HG02759 (cell line): Measurements from ENCODE around the gene ABHD3.
"Not testable (repeated sequence)": the region's sequence is repeated elsewhere in the genome, so short reads cannot be mapped to it uniquely, and the experiment has no call there.

Experiments used
- ATAC-seq: cut with Tn5 transposase; IDR thresholded peaks from one replicate; pipeline ENCODE4 v1.9.1; 2021; ENCODE audit warnings: mild to moderate bottlenecking, moderate library complexity; ENCODE audit not compliant: unreplicated experiment

The ABHD3 gene, protein sequence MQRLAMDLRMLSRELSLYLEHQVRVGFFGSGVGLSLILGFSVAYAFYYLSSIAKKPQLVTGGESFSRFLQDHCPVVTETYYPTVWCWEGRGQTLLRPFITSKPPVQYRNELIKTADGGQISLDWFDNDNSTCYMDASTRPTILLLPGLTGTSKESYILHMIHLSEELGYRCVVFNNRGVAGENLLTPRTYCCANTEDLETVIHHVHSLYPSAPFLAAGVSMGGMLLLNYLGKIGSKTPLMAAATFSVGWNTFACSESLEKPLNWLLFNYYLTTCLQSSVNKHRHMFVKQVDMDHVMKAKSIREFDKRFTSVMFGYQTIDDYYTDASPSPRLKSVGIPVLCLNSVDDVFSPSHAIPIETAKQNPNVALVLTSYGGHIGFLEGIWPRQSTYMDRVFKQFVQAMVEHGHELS

DNA sequence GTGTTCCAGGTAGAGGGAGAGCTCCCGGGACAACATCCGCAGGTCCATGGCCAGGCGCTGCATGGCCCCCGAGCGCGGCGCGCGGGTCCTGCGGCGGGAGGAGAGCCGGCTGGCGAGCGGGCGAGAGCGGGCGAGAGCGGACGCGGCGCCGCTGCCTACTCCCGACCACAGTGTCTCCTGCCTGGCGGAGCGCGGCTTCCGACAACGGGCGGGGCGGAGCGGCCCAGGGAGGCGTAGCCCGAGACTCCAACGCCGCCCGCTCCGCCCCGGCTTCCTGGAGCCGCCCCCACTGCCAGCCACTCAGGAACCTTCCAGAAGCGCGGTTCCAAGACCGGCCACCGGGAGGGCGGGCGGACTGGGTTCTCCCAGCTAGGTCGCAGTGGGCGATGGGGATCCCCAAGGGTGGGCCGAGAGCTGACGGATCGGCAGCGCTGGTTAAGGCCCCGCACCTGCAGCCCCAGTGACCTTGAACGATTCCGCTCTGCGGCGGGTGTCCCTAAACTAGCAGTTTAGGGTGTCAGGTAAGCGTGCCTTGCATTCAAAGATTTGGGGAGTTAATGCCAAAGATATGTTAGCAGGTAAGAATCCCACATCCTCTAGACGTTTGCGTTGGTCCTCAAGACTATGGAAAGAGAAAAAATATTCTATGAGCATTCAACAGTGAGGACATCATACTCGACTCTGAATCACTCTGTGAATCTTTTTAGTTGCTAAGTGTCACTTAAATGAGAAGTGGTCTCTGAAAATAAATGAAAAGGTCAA is at the start of gene ABHD3:
ABHD3 (minus strand) TSS at position 172 of the 762 bp plus-strand sequence; CDS start at position 63, 109 bp downstream.
- peak; percentile 96 for ATAC-seq

GRCh38 chr18:21747764-21748693 is 43.5 kb upstream of the ABHD3 start:
- ATAC-seq, result no peak

DNA sequence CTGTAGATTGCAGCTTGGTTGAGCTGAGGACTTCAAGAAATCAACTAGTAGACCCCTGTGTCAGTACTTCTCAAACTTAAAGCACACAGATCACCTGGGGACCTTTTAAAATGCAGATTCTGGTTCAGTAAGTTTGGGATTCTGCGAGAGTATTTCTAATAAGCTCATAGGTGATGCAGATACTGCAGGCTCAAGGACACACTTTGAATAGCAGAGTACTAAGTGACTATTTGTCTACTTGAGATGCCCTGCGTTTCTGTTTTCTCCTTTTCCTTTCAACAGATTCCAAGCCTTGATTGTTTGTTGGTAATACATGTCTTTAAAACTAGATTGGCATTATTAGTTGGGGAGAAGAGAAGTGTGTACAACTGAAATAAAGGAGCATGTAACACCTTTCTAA is 42.7 kb upstream of the ABHD3 start:
- no peak for ATAC-seq

DNA sequence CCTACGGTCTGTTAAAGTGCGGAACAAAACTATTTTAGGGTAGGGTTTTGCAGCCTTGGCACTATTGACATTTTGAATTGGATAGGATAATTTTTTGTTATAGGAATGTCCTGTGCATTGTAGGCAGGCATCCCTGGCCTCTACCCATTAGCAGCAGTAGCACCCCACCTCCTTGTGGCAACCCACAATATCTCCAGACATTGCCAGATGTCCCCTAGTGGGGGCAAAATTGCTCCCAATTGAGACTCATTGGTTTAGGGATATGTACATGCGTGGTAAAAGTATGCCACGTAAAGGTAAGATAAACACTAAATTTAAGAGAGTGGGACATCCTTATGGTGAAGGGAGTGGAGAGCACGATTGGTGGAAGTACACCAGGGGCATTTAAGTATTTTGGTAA is 40.7 kb upstream of the ABHD3 start:
- no peak for ATAC-seq

- ATAC-seq, result no peak
These were observed 38.7 kb upstream of the ABHD3 start for GRCh38 chr18:21743166-21743832.

- ATAC-seq, result no peak
These were observed 37.7 kb upstream of the ABHD3 start for GRCh38 chr18:21742315-21742687.

DNA sequence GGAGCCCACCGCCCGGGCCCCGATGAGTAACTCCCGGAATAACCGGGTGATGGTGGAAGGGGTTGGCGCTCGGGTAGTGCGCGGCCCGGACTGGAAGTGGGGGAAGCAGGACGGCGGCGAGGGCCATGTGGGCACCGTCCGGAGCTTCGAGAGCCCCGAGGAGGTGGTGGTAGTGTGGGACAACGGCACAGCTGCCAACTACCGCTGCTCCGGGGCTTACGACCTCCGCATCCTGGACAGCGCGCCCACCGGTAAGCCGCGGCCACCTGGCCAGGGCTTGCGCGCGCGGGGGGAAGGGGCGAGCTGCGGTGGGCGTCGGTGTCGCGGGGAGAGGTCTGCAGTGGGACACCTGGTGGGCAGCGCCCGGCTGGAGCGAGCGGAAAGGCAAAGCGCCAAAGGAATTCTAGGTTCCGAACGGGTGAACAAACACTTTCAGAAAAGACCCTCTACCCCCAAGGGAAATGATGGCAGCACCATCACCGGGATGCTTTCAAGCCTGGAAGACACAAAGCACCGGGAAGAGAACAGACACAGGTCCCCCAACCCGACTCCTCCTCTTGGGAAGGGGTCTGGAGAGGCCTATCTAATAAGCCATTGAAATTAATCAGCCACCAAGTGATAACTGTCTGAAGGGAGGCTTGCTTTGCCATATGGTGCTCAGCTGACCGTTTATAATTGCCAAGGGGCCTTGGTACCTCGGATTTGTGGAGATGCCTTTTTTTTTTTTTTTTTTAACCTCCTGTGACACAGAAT is 37.2 kb upstream of the ABHD3 start:
- ATAC-seq, result peak; percentile 18

DNA sequence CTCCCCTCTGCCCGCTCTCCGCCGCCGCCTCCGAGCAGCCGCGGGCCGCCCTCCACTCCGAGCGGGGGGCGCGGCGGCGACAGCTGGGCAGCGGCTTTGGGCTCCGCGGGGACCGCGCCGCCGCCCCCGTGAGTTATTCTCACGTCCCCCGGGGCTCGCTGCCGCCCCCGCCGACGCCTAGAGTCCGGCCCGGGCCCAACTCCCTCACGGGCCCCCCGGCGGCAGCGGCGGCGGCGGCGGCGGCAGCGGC is 36.7 kb upstream of the ABHD3 start:
- ATAC-seq, result no peak

DNA sequence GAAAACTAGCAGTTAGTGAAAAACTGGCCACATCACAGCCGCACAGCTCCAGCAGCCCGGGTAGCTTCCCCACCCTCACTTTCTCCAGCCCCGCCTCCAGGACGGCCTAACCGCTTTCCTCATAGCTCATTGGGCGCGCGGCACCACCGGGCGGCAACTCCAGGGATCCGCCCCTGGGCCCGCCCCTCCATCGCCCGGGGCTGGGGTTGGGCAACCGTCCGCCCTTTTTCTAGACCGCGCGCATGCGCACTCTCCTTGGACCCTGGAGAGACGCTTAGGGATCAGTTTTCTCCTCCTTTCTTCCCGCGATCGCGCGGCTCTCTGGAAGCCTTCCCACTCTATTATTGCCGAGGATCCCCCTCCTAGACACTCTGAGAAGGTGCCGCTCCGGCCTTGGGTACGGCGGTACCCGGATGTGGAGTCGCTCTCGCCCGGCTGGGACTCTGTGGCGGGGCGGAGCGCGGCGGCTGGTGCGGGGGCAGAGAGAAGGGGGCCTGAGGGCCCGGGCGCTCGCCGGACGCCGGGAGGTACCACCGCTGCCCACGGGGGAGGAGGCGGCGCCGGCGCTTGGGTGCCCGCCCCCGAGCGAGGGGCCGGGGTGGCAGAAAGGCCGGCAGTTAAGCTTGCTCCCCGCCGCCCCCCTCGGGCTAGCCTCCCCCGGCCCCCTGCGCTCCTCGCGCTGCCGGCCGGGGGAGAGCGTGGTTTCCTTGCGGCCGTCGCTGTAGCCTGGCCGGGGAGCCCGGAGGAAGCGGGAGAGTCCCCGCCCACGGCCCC is 36.2 kb upstream of the ABHD3 start, which contains the start of gene MIB1:
MIB1 (plus strand) TSS at position 255 of the 774 bp plus-strand sequence. CDS start 792 bp downstream, outside the sequence.
- peak; percentile 96 for ATAC-seq

GRCh38 chr18:21739604-21740537 is 35.3 kb upstream of the ABHD3 start:
- ATAC-seq, result peak; percentile 10

GRCh38 chr18:21736926-21737325 is 32.4 kb upstream of the ABHD3 start:
- not testable (repeated sequence) for ATAC-seq

DNA sequence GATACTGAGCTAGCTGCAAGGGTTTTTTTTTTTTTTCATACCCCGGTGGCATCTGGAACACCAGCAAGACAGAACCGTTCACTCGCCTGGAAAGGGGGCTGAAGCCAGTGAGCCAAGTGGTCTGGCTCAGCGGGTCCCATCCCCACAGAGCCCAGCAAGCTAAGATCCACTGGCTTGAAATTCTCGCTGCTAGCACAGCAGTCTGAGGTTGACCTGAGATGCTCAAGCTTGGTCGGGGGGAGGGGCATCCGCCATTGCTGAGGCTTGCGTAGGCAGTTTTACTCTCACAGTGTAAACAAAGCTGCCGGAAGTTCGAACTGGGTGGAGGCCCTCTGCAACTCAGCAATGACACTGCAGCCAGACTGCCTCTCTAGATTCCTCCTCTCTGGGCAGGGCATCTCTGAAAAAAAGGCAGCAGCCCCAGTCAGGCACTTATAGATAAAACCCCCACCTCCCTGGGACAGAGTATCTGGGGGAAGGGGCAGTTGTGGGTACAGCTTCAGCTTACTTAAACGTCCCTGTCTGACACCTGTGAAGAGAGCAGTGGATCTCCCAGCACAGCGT is 31.0 kb upstream of the ABHD3 start:
- no peak for ATAC-seq

DNA sequence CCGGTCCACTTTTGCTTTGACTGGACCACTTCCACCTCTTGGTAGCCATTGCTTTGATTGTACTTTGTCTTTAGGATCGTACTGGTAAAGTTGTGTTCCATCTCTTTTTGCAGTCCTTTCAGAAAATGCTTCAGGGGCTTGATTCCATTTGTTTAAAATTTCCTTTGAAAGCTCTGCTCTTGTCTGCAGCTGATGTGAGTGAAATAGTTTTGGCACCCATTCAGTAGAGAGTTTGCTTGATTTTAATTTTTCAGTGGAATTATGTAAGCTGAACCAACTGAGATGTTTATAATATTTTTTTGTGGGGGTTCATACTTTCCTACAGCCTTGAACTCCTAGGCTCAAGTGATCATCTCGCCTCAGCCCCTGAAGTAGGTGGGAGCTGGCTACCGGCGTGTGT is 28.4 kb upstream of the ABHD3 start:
- no peak for ATAC-seq

- no peak for ATAC-seq
These were observed 23.1 kb upstream of the ABHD3 start for GRCh38 chr18:21727702-21728101.

GRCh38 chr18:21725201-21725600 is 20.6 kb upstream of the ABHD3 start:
- ATAC-seq, result no peak

GRCh38 chr18:21722687-21723086 is 18.1 kb upstream of the ABHD3 start:
- ATAC-seq, result no peak

DNA sequence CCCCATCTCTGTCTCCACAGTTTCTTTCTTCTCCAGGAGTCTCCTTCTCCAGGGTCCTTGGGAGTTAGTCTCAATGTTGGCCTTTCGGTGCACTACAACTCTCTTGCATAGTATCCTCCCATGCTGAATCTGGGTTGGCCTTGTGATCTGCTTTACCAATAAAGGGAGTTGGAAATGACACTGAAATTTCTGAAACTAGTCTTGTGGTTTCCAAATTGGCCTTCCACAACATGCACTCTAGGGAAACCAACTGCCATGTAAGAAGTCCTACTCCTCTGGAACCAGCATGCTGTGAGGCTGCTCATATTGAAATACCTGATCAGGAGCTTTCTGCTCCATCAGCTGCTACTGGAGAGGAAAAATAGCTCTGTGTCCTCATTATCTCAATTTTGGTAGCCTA is 9.9 kb upstream of the ABHD3 start:
- ATAC-seq, result no peak

DNA sequence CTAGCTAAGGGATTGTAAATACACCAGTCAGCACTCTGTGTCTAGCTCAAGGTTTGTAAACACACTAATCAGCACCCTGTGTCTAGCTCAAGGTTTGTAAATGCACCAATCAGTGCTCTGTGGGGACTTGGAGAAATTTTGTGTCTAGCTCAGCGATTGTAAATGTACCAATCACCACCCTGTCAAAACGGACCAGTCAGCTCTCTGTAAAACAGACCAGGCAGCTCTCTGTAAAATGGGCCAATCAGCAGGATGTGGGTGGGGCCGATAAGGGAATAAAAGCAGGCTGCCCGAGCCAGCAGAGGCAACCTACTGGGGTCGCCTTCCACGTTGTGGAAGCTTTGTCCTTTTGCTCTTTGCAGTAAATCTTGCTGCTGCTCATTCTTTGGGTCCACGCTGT is 2.6 kb upstream of the ABHD3 start:
- not testable (repeated sequence) for ATAC-seq
